HEK293T (cell line): ENCODE measurements around the gene C1orf210.

Source experiments
- FOXA1 ChIP-seq: fragments of 450-650 bp; IDR thresholded peaks from 2 replicates; pipeline ENCODE4 v1.6.1; 2016; ENCODE audit warnings: mild to moderate bottlenecking
- HDGF ChIP-seq: fragments of 450-650 bp; IDR thresholded peaks from 2 replicates; pipeline ENCODE4 v1.6.1; 2017; ENCODE audit warnings: antibody characterized with exemption, borderline replicate concordance
- SUZ12 ChIP-seq: fragments of 450-650 bp; IDR thresholded peaks from 2 replicates; pipeline ENCODE4 v1.6.1; 2016; ENCODE audit warnings: mild to moderate bottlenecking

DNA sequence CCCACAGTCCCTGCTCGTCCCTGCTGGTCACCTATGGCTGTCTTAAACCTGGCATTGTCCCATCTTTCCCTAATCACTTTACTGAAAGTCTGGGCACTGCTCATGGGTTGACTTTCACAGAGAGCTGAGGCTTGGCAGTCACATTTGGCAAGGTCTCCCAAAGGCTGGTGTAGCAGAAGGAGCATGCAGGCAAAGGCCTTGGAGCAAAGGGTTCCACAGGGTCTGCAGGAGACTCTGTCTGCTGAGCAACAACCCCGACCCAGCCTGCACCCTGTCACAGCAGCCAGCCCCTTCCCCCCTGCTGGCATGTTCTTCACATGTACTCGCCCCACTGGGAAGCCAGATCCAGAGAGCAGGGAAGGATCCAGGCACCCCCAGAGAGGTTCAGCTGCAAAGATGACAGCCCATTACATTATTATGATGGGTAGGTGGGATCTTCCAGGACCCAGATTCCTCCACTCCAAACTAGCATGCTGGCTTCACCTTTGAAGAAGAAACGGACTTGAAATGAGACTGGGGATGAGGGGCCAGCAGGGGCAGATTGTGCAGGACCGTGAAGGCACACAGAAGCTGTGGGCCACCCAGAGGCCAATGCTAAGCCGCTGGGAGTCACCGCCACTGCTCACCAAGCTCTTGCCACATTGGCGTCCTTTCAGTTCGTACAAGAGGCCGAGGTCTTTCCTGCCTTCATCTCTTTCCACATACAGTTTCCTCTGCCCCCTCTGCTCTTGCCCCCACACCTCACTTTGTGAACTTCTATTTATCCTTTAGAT, 29.8 kb downstream of the C1orf210 start:
- TF ChIP-seq SUZ12 = no peak
- no peak for TF ChIP-seq FOXA1
- no peak for TF ChIP-seq HDGF
